GM23248 (cell line): Measurements from ENCODE around the gene CNFN. TPM values are rescaled to one million over a fixed set of nuclear protein-coding genes. Genes with fewer than 3 reads are reported as not detected.

Experiments
- DNase-seq: peaks from one replicate; pipeline ENCODE4 v3.0.0-alpha.2; 2015
- H2AFZ ChIP-seq: fragments of 200-600 bp; sonication (generic); 2 replicates; pipeline ENCODE4 v1.6.1; 2016; ENCODE audit warnings: antibody characterized with exemption
- H3F3A ChIP-seq: fragments of 200-600 bp; sonication (generic); 2 replicates; pipeline ENCODE4 v1.6.1; 2016; ENCODE audit warnings: mild to moderate bottlenecking, antibody characterized with exemption, mixed run types; ENCODE audit not compliant: insufficient read depth
- H3K27ac ChIP-seq: fragments of 200-600 bp; sonication (generic); 2 replicates; pipeline ENCODE4 v1.5.1; 2016; ENCODE audit warnings: mild to moderate bottlenecking
- H3K27me3 ChIP-seq: fragments of 200-600 bp; sonication (generic); replicated peaks from 2 replicates; pipeline ENCODE4 v1.6.1; 2016; ENCODE audit warnings: mild to moderate bottlenecking; ENCODE audit not compliant: insufficient read depth
- H3K36me3 ChIP-seq: fragments of 200-600 bp; sonication (generic); 2 replicates; pipeline ENCODE4 v1.6.1; 2016; ENCODE audit warnings: low read depth, mild to moderate bottlenecking
- H3K4me1 ChIP-seq: fragments of 200-600 bp; sonication (generic); 2 replicates; pipeline ENCODE4 v1.6.1; 2016; ENCODE audit warnings: mild to moderate bottlenecking; ENCODE audit not compliant: insufficient read depth
- H3K4me2 ChIP-seq: fragments of 200-600 bp; sonication (generic); one replicate; pipeline ENCODE4 v1.6.1; 2016; ENCODE audit warnings: mild to moderate bottlenecking; ENCODE audit not compliant: unreplicated experiment
- H3K4me3 ChIP-seq: fragments of 200-600 bp; sonication (generic); 2 replicates; pipeline ENCODE4 v1.5.1; 2016; ENCODE audit warnings: mild to moderate bottlenecking
- H3K79me2 ChIP-seq: fragments of 200-600 bp; sonication (generic); 2 replicates; pipeline ENCODE4 v1.6.1; 2016; ENCODE audit warnings: mild to moderate bottlenecking; ENCODE audit not compliant: insufficient read depth
- H3K9ac ChIP-seq: fragments of 200-600 bp; sonication (generic); 2 replicates; pipeline ENCODE4 v1.6.1; 2016; ENCODE audit warnings: mild to moderate bottlenecking
- H3K9me2 ChIP-seq: fragments of 200-600 bp; sonication (generic); 2 replicates; pipeline ENCODE4 v1.6.1; 2016; ENCODE audit warnings: mixed run types, mild to moderate bottlenecking, moderate library complexity; ENCODE audit not compliant: insufficient read depth
- H3K9me3 ChIP-seq: fragments of 200-600 bp; sonication (generic); one replicate; pipeline ENCODE4 v1.6.1; 2017; ENCODE audit warnings: low read depth
- H4K20me1 ChIP-seq: fragments of 200-600 bp; sonication (generic); 2 replicates; pipeline ENCODE4 v1.6.0; 2016; ENCODE audit not compliant: insufficient read depth
- EZH2 ChIP-seq: fragments of 200-600 bp; sonication (generic); IDR thresholded peaks from 2 replicates; pipeline ENCODE4 v1.6.1; 2018; ENCODE audit warnings: antibody characterized with exemption, mild to moderate bottlenecking; ENCODE audit not compliant: insufficient read depth, poor library complexity, severe bottlenecking
- EZH2phosphoT487 ChIP-seq: fragments of 200-600 bp; sonication (generic); IDR thresholded peaks from 2 replicates; pipeline ENCODE4 v1.6.1; 2018; ENCODE audit warnings: antibody characterized with exemption, moderate library complexity, mild to moderate bottlenecking, low read depth; ENCODE audit not compliant: insufficient read depth
- WGBS, 2 experiments: methylation state at CpG; one replicate each; pipeline ENCODE4 v1.1.6; 2015 to 2017; ENCODE audit warnings: low lambda C conversion rate in 2 of 2, low coverage in 1 of 2; ENCODE audit errors: missing lambda C conversion rate in 2 of 2; 5-methylcytosine and 5-hydroxymethylcytosine counted together
- in situ Hi-C: fragments of 300-500 bp; cut with MboI; formaldehyde crosslinking; loops from 2 replicates; pipeline ENCODE4 v1.15.0; 2020
- polyA plus RNA-seq: library from polyadenylated mRNA; unstranded; fragments of >200 nt; fragmentation: Nextera tagmentation; extraction: Ambion mirVana; gene quantifications from 2 replicates; pipeline ENCODE4 v1.2.1, GENCODE V29; 2016
- total RNA-seq: library from RNA; depleted of rRNA; stranded (reverse); fragments of >200 nt; shearing (Covaris generic); gene quantifications from 2 replicates; pipeline ENCODE4 v1.2.3, GENCODE V29; 2014

Gene CNFN
- total and polyA plus RNA-seq, 2 experiments from 2014 or later = 1.1 TPM; not detected in 1

GRCh38 chr19:42363614-42364346 is 26.3 kb downstream of the CNFN start:
- WGBS, 2 experiments = 78 to 83% methylated on average over 17 of the region's 17 CpGs
- Histone ChIP-seq H3K36me3 (no peaks in the 10 kb centered on the region), H3K4me1 (no peaks in the 10 kb centered on the region), H3K79me2 (no peaks in the 10 kb centered on the region), H3K9me2 (no peaks in the 10 kb centered on the region), H2AFZ (no peak overlapping the region), H3K9ac (no peak overlapping the region), H3K27ac (no peak overlapping the region), H3K4me3 (no peak overlapping the region), H3F3A (no peaks in the 10 kb centered on the region), H3K9me3 (no peaks in the 10 kb centered on the region), H4K20me1 (no peaks in the 10 kb centered on the region), H3K27me3 (no peaks in the 10 kb centered on the region), H3K4me2 (no peak overlapping the region)
- TF ChIP-seq EZH2phosphoT487 = no peak
- no peak for TF ChIP-seq EZH2
- in situ Hi-C loops = no loop called here
- DNase-seq = no peak

- WGBS, 2 experiments = 92 to 99% methylated on average over 8 to 13 of the region's 13 CpGs
- in situ Hi-C loops = no loop called here
Measured at GRCh38 chr19:42362891-42363440, 27.1 kb downstream of the CNFN start.

GRCh38 chr19:42362342-42362741 is 27.8 kb downstream of the CNFN start:
- H3K27me3 ChIP-seq = no peaks in the 10 kb centered on the region
- no peak for DNase-seq
- no peak overlapping the region for H3K9ac ChIP-seq
- H3F3A ChIP-seq = no peaks in the 10 kb centered on the region
- H3K4me3 ChIP-seq = no peak overlapping the region
- H2AFZ ChIP-seq = no peak overlapping the region
- H3K9me3 ChIP-seq = no peaks in the 10 kb centered on the region
- TF ChIP-seq EZH2phosphoT487 (no peak), EZH2 (no peak)
- no peaks in the 10 kb centered on the region for H4K20me1 ChIP-seq
- H3K9me2 ChIP-seq = no peaks in the 10 kb centered on the region
- H3K4me2 ChIP-seq = no peak overlapping the region
- no peak overlapping the region for H3K27ac ChIP-seq
- WGBS, 2 experiments = 97 to 98% methylated on average over 13 to 14 of the region's 14 CpGs
- H3K36me3 ChIP-seq = no peaks in the 10 kb centered on the region
- in situ Hi-C loops = no loop called here
- H3K79me2 ChIP-seq = no peaks in the 10 kb centered on the region
- no peaks in the 10 kb centered on the region for H3K4me1 ChIP-seq

More at GRCh38 chr19:42362891-42363440, 27.1 kb downstream of the CNFN start:
- Histone ChIP-seq H3K4me2 (no peak overlapping the region), H3F3A (no peaks in the 10 kb centered on the region), H3K4me1 (no peaks in the 10 kb centered on the region), H3K9me2 (no peaks in the 10 kb centered on the region), H3K79me2 (no peaks in the 10 kb centered on the region), H3K36me3 (no peaks in the 10 kb centered on the region), H3K9ac (no peak overlapping the region), H4K20me1 (no peaks in the 10 kb centered on the region), H3K4me3 (no peak overlapping the region), H3K9me3 (no peaks in the 10 kb centered on the region), H3K27ac (no peak overlapping the region), H2AFZ (no peak overlapping the region), H3K27me3 (no peaks in the 10 kb centered on the region)
- DNase-seq = no peak
- TF ChIP-seq EZH2 (no peak), EZH2phosphoT487 (no peak)

- TF ChIP-seq EZH2 = no peak
- TF ChIP-seq EZH2phosphoT487 = no peak
- in situ Hi-C loops = no loop called here
- no peak overlapping the region for H3K9ac ChIP-seq
- H3K36me3 ChIP-seq = no peaks in the 10 kb centered on the region
- no peak overlapping the region for H3K4me2 ChIP-seq
- H3K27ac ChIP-seq = no peak overlapping the region
- H3K27me3 ChIP-seq = no peaks in the 10 kb centered on the region
- H4K20me1 ChIP-seq = no peaks in the 10 kb centered on the region
- no peak overlapping the region for H3K4me3 ChIP-seq
- H2AFZ ChIP-seq = no peak overlapping the region
- 77 to 85% methylated on average over 4 to 7 of the region's 7 CpGs for WGBS, 2 experiments
- DNase-seq = no peak
- H3F3A ChIP-seq = no peaks in the 10 kb centered on the region
- H3K9me2 ChIP-seq = no peaks in the 10 kb centered on the region
- H3K9me3 ChIP-seq = no peaks in the 10 kb centered on the region
- no peaks in the 10 kb centered on the region for H3K4me1 ChIP-seq
- no peaks in the 10 kb centered on the region for H3K79me2 ChIP-seq
Measured at GRCh38 chr19:42361545-42361910, 28.6 kb downstream of the CNFN start.
